Loucy (cell line): Measurements from ENCODE around the gene LRRC10B.

Source experiments
- H2AFZ ChIP-seq: fragments of 200-600 bp; sonication (generic); 2 replicates; pipeline ENCODE4 v1.6.0; 2016; ENCODE audit warnings: antibody characterized with exemption, mild to moderate bottlenecking, low read length, moderate library complexity
- H3F3A ChIP-seq: fragments of 200-600 bp; 2 replicates; pipeline ENCODE4 v1.6.0; 2016; ENCODE audit warnings: antibody characterized with exemption, low read depth, mild to moderate bottlenecking
- H3K27me3 ChIP-seq: fragments of 200-600 bp; sonication (generic); 2 replicates; pipeline ENCODE4 v1.6.1; 2014; ENCODE audit warnings: low read length, mild to moderate bottlenecking; ENCODE audit not compliant: insufficient read depth, poor library complexity, severe bottlenecking
- H3K36me3 ChIP-seq: fragments of 200-600 bp; sonication (generic); 2 replicates; pipeline ENCODE4 v1.6.1; 2016; ENCODE audit warnings: low read length; ENCODE audit not compliant: insufficient read depth
- H3K4me1 ChIP-seq: fragments of 200-600 bp; sonication (generic); 2 replicates; pipeline ENCODE4 v1.5.1; 2014; ENCODE audit warnings: low read length, mild to moderate bottlenecking; ENCODE audit not compliant: insufficient read depth, poor library complexity, severe bottlenecking
- H3K4me2 ChIP-seq: fragments of 200-600 bp; sonication (generic); 2 replicates; pipeline ENCODE4 v1.6.0; 2014; ENCODE audit warnings: antibody characterized with exemption, low read length, low read depth, mild to moderate bottlenecking; ENCODE audit not compliant: poor library complexity, severe bottlenecking
- H3K4me3 ChIP-seq: fragments of 200-600 bp; sonication (generic); 2 replicates; pipeline ENCODE4 v1.5.1; 2014; ENCODE audit warnings: low read length, mild to moderate bottlenecking, mixed read lengths; ENCODE audit not compliant: poor library complexity, severe bottlenecking
- H3K79me2 ChIP-seq: fragments of 200-600 bp; sonication (generic); 2 replicates; pipeline ENCODE4 v1.6.1; 2014; ENCODE audit warnings: low read length; ENCODE audit not compliant: insufficient read depth
- H3K9ac ChIP-seq: fragments of 200-600 bp; sonication (generic); 2 replicates; pipeline ENCODE4 v1.6.0; 2014; ENCODE audit warnings: mild to moderate bottlenecking, low read depth, low read length, moderate library complexity; ENCODE audit not compliant: poor library complexity, severe bottlenecking
- H3K9me2 ChIP-seq: fragments of 200-600 bp; sonication (generic); replicated peaks from 2 replicates; pipeline ENCODE4 v1.6.1; 2016; ENCODE audit warnings: low read depth, low read length, mixed read lengths
- H3K9me3 ChIP-seq: fragments of 200-600 bp; sonication (generic); 2 replicates; pipeline ENCODE4 v1.6.1; 2014; ENCODE audit warnings: mild to moderate bottlenecking, antibody characterized with exemption, low read length, low read depth; ENCODE audit not compliant: insufficient read depth
- H4K20me1 ChIP-seq: fragments of 200-600 bp; sonication (generic); 2 replicates; pipeline ENCODE4 v1.6.0; 2014; ENCODE audit warnings: antibody characterized with exemption, low read length, mild to moderate bottlenecking; ENCODE audit not compliant: insufficient read depth, poor library complexity, severe bottlenecking
- CTCF ChIP-seq: fragments of 200-600 bp; sonication (generic); conservative IDR thresholded peaks from 2 replicates; pipeline ENCODE4 v1.5.1; 2014; ENCODE audit warnings: mild to moderate bottlenecking, antibody characterized with exemption, low read length
- EZH2phosphoT487 ChIP-seq: fragments of 200-600 bp; IDR thresholded peaks from 2 replicates; pipeline ENCODE4 v1.6.1; 2018; ENCODE audit warnings: antibody characterized with exemption, mild to moderate bottlenecking, moderate library complexity, borderline replicate concordance

LRRC10B gene

GRCh38 chr11:61536676-61537270 is 28.2 kb downstream of the LRRC10B start:
- no peaks in the 10 kb centered on the region for H3K9me2 ChIP-seq

GRCh38 chr11:61537326-61537725 is 28.8 kb downstream of the LRRC10B start:
- no peaks in the 10 kb centered on the region for H3K79me2 ChIP-seq
- no peaks in the 10 kb centered on the region for H3K27me3 ChIP-seq
- H3K9me3 ChIP-seq: no peaks in the 10 kb centered on the region
- H3K4me3 ChIP-seq: no peak overlapping the region
- H3K9me2 ChIP-seq: no peaks in the 10 kb centered on the region
- no peak overlapping the region for H3K9ac ChIP-seq
- peaks cover 9% of the 10 kb centered on the region for H3K4me1 ChIP-seq
- H3K36me3 ChIP-seq: no peaks in the 10 kb centered on the region
- no peaks in the 10 kb centered on the region for H4K20me1 ChIP-seq
- TF ChIP-seq EZH2phosphoT487 (no peak), CTCF (no peak)
- H3K4me2 ChIP-seq: no peak overlapping the region
- no peak overlapping the region for H2AFZ ChIP-seq
- H3F3A ChIP-seq: no peaks in the 10 kb centered on the region

More at GRCh38 chr11:61536676-61537270, 28.2 kb downstream of the LRRC10B start:
- Histone ChIP-seq H3K4me1 (peaks cover 9% of the 10 kb centered on the region), H3K4me2 (no peak overlapping the region), H3K4me3 (no peak overlapping the region), H3K79me2 (no peaks in the 10 kb centered on the region), H3K9me3 (no peaks in the 10 kb centered on the region), H2AFZ (no peak overlapping the region), H3K27me3 (no peaks in the 10 kb centered on the region), H3K9ac (no peak overlapping the region), H4K20me1 (no peaks in the 10 kb centered on the region), H3F3A (no peaks in the 10 kb centered on the region), H3K36me3 (no peaks in the 10 kb centered on the region)
- TF ChIP-seq EZH2phosphoT487: no peak
- no peak for TF ChIP-seq CTCF

DNA sequence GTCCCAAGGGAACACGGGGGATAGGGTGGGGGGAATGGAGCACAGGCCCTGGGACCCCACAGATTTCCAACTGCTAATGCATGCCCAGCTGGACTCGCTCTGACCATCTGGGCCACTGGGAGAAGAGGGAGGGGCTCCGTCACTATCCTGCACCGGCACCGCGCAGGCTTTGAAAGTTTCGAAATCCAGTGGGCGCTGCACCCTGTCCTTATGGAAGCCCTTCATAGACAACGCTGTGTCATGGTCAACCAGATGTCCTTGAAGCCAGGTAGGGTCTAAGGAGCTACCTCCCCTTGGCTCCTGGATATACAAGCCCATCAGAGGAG is 30.1 kb downstream of the LRRC10B start:
- Histone ChIP-seq H3K79me2 (no peaks in the 10 kb centered on the region), H3K9ac (no peak overlapping the region), H3K9me3 (no peaks in the 10 kb centered on the region), H3K36me3 (no peaks in the 10 kb centered on the region), H3K27me3 (no peaks in the 10 kb centered on the region), H4K20me1 (no peaks in the 10 kb centered on the region), H3F3A (no peaks in the 10 kb centered on the region), H3K4me2 (no peak overlapping the region), H3K9me2 (no peaks in the 10 kb centered on the region), H3K4me1 (peaks cover 9% of the 10 kb centered on the region), H2AFZ (no peak overlapping the region), H3K4me3 (no peak overlapping the region)
- TF ChIP-seq CTCF: no peak
- TF ChIP-seq EZH2phosphoT487: no peak
